ENCODE measurements around the gene ACSS2. TPM values are rescaled to one million over a fixed set of nuclear protein-coding genes. Genes with fewer than 3 reads are reported as not detected.

The ACSS2 gene
- total and polyA plus RNA-seq, 8 donors = 12.2 to 42.5 (median 21.3) TPM

DNA sequence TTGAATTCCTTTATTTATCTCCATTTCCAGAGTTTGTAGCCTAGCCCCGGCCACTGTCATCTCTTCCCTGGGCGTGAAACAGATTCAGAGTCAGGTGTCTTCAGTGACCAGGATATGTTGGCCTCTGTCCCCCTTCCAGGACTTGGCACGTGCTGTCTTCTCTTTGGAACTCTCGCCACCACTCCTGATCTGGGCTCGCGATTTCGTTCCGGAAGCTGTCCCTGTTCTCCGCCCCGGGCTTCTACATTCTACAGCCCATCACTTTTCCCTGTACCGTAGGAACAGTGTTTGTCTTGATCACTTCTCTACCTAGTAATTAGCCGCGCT, 78.5 kb downstream of the ACSS2 start:
- Histone ChIP-seq H3K4me3 (peak overlapping the region; percentile 44 to 75 (median 57)), H3K4me1 (peaks cover 0 to 4% (median 0%) of the 10 kb centered on the region in 3 donors), H3K27me3 (no peaks in the 10 kb centered on the region), H3K36me3 (no peaks in the 10 kb centered on the region), H3K27ac (peak overlapping the region in 3 of 4 donors; percentile 69 to 86 (median 77)), H3K9me3 (no peaks in the 10 kb centered on the region)
- DNase-seq (no peak), FAIRE-seq (no peak), ATAC-seq (peak in 1 of 4 donors; percentile 10)
- TF ChIP-seq, protein P1, sequence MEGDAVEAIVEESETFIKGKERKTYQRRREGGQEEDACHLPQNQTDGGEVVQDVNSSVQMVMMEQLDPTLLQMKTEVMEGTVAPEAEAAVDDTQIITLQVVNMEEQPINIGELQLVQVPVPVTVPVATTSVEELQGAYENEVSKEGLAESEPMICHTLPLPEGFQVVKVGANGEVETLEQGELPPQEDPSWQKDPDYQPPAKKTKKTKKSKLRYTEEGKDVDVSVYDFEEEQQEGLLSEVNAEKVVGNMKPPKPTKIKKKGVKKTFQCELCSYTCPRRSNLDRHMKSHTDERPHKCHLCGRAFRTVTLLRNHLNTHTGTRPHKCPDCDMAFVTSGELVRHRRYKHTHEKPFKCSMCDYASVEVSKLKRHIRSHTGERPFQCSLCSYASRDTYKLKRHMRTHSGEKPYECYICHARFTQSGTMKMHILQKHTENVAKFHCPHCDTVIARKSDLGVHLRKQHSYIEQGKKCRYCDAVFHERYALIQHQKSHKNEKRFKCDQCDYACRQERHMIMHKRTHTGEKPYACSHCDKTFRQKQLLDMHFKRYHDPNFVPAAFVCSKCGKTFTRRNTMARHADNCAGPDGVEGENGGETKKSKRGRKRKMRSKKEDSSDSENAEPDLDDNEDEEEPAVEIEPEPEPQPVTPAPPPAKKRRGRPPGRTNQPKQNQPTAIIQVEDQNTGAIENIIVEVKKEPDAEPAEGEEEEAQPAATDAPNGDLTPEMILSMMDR (IDR thresholded peaks at IDR 0.05) = no peak
- 5% methylated on average over 13 of the region's 13 CpGs for WGBS, 2 donors
- intact Hi-C loops (cut with DNase I) = loop anchor here in 1 of 3 donors (10.0 kb wide), 1 partner anchor 80 kb away; the partner anchor contains the start of genes ACSS2 and GGT7

DNA sequence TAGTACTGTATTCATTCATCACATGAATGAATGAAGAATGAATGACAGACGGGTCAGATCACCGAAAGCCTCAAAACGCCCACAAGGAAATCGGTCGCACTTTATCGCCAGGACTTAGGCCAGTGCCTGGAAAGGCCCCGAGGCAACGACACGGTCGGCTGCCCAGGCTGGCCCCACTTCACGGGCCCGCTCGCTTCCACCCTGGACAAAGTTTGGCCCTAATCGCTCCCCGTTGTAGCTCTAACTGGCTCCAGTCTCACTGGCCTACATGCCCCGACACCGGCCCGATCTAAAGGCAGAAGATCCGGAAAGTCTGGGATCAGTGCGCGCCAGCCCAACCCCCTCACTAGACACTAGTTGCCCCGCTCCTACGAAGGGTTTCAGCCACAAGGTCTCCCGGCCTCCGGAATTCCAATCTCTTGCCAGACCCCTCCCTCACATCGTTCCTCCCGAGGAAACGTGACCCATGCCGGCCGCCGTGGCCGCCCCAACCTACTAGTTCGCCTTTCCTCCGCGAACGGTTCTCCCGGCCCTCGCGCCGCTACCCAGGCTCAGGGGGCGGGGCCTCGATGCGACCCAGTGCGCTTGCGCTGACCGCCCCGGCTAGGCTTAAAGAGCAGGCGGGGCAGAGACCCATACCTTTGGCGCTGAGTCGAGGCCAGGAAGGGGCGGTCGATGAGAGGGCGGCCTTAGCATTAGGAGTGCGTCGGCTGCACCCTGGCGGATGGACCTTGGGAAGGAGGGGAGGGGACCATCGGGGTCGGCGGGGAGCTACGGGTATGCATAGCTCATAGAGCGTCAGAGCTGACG, 79.0 kb downstream of the ACSS2 start, which contains the start of the genes GSS and MYH7B:
GSS (minus strand) TSS at position 576 of the 810 bp plus-strand sequence. CDS start 3,954 bp downstream, outside the sequence.
MYH7B (plus strand) TSS at position 638 of the 810 bp plus-strand sequence. CDS start 22,138 bp downstream, outside the sequence.
- TF ChIP-seq, protein P1 (IDR thresholded peaks at IDR 0.05) = no peak
- H3K9me3 ChIP-seq = no peaks in the 10 kb centered on the region
- no peaks in the 10 kb centered on the region for H3K27me3 ChIP-seq
- peaks cover 0 to 4% (median 0%) of the 10 kb centered on the region in 3 donors for H3K4me1 ChIP-seq
- H3K36me3 ChIP-seq = no peaks in the 10 kb centered on the region
- FAIRE-seq = peak; percentile 45
- peak within 1 kb of the TSS; percentile 44 to 75 (median 57) for H3K4me3 ChIP-seq
- H3K27ac ChIP-seq = peak within 1 kb of the TSS; percentile 24 to 86 (median 73)
- peak; percentile 96 to 99 (median 98) for ATAC-seq
- DNase-seq = peak; percentile 97 to 100 (median 99)
- intact Hi-C loops (cut with DNase I) = loop anchor here in 2 of 3 donors (2.0 to 10.0 kb wide), 2 partner anchors 81 kb away; partner anchors contain the start of genes ACSS2 (in 1 of the 2) and GGT7 (in 1 of the 2)
- 0% methylated on average over 62 of the region's 62 CpGs for WGBS, 2 donors

DNA sequence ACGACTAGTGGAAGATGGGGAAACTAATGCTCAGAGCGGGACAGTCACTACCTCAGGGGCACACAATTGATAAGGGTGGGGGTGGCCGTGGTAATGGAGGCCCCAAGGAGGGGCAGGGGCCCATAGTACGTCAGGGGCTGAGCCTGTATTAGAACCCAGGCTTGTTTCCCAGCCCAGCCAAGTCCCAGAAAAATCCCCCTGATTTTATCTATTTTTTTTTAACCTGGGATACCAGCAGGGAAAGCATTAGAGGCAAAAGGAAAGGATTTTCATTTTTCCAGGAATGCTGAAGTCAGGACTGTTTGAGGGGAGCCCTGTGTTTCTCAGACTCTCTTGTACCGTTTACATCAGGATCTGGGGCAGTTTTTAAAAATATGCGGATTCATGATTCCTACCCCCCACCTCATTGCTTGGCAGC, 79.6 kb downstream of the ACSS2 start:
- Histone ChIP-seq H3K27ac (peak overlapping the region; percentile 24 to 86 (median 73)), H3K36me3 (no peaks in the 10 kb centered on the region), H3K4me1 (peaks cover 0 to 4% (median 0%) of the 10 kb centered on the region in 3 donors), H3K4me3 (peak overlapping the region; percentile 44 to 75 (median 57)), H3K27me3 (no peaks in the 10 kb centered on the region), H3K9me3 (no peaks in the 10 kb centered on the region)
- DNase-seq (no peak), FAIRE-seq (no peak), ATAC-seq (no peak)
- 7 to 14% methylated on average over 6 of the region's 6 CpGs for WGBS, 2 donors
- intact Hi-C loops (cut with DNase I) = loop anchor here in 2 of 3 donors (2.0 to 10.0 kb wide), 2 partner anchors 81 kb away; partner anchors contain the start of genes ACSS2 (in 1 of the 2) and GGT7 (in 1 of the 2)
- TF ChIP-seq, protein P1 (IDR thresholded peaks at IDR 0.05) = no peak

DNA sequence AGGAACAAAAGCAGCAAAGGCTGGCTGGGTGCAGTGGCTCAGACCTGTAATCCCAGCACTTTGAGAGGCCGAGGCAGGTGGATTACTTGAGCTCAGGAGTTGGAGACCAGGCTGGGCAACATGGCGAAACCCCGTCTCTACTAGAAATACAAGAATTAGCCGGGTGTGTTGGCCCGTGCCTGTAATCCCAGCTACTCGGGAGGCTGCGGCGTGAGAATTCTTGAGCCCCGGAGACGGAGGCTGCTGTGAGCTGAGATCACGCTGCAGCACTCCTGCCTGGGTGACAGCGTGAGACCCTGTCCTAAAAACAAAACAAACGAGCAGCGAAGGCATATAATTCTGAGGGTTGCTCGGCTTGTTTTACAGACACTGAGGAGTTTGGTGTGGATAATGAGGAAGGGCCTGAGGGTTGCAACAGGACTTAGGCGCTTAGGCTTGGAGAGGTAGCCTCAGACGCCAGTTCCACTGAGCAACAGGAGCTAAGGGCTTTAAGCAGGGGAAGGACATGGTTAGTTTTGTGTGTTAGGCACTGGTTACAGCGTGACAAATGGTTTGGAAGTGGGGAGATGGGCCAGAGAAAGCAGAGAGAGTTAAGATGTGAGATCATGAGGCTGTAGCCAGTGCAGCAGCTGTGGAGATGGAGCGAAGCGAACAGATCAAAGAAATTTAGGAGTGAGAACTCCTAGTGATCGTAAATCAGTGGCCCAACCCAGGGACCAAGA, 80.5 kb downstream of the ACSS2 start:
- no peak overlapping the region for H3K27ac ChIP-seq
- DNase-seq (no peak), ATAC-seq (no peak), FAIRE-seq (no peak)
- peaks cover 0 to 4% (median 0%) of the 10 kb centered on the region in 3 donors for H3K4me1 ChIP-seq
- whole genome bisulfite sequencing, 2 donors = 83 to 90% methylated on average over 21 of the region's 21 CpGs
- TF ChIP-seq, protein P1 (IDR thresholded peaks at IDR 0.05) = no peak
- intact Hi-C loops (cut with DNase I) = loop anchor here in 2 of 3 donors (2.0 to 10.0 kb wide), 2 partner anchors 82 kb away; partner anchors contain the start of genes ACSS2 (in 1 of the 2) and GGT7 (in 1 of the 2)
- no peaks in the 10 kb centered on the region for H3K36me3 ChIP-seq
- no peak overlapping the region for H3K4me3 ChIP-seq
- no peaks in the 10 kb centered on the region for H3K27me3 ChIP-seq
- no peaks in the 10 kb centered on the region for H3K9me3 ChIP-seq
